Cardiac muscle cell (in vitro differentiated cells and primary cell): ENCODE measurements around the gene GTF2E1. TPM values are rescaled to one million over a fixed set of nuclear protein-coding genes. Genes with fewer than 3 reads are reported as not detected.

ENCODE experiments used
- DNase-seq, 2 donors: peaks; one replicate each; pipeline versions ENCODE4 v3.0.0 to v3.0.0-alpha.2; 2010 to 2017; ENCODE audit warnings: low read depth in 1 of 2, low spot score in 1 of 2
- H3K27ac ChIP-seq: fragments of 200-600 bp; sonication (generic); 2 replicates; pipeline ENCODE4 v1.5.1; 2016
- H3K27me3 ChIP-seq: fragments of 200-600 bp; sonication (generic); 2 replicates; pipeline ENCODE4 v1.6.0; 2016; ENCODE audit warnings: control low read depth
- H3K36me3 ChIP-seq: fragments of 200-600 bp; sonication (generic); 2 replicates; pipeline ENCODE4 v1.5.1; 2016; ENCODE audit warnings: control low read depth
- H3K4me1 ChIP-seq: fragments of 200-600 bp; sonication (generic); 2 replicates; pipeline ENCODE4 v1.8.1; 2017; ENCODE audit warnings: low read depth, mild to moderate bottlenecking, mixed run types
- H3K4me3 ChIP-seq: fragments of 200-600 bp; sonication (generic); 2 replicates; pipeline ENCODE4 v1.5.1; 2016; ENCODE audit warnings: mild to moderate bottlenecking
- H3K9me3 ChIP-seq: fragments of 200-600 bp; sonication (generic); 2 replicates; pipeline ENCODE4 v1.5.1; 2017; ENCODE audit warnings: low read depth, mild to moderate bottlenecking, control low read depth
- CTCF ChIP-seq: IDR thresholded peaks from 2 replicates; pipeline ENCODE4 v1.5.1; 2012; ENCODE audit warnings: low read depth, mild to moderate bottlenecking, low read length
- polyA plus RNA-seq: library from polyadenylated mRNA; unstranded; fragments of >200 nt; fragmentation: Nextera tagmentation; extraction: Ambion mirVana; gene quantifications from 2 replicates; pipeline ENCODE4 v1.2.1, GENCODE V29; 2016
- total RNA-seq: library from RNA; depleted of rRNA; stranded (reverse); fragments of >200 nt; gene quantifications from 2 replicates; pipeline ENCODE4 v1.2.3, GENCODE V29; 2016

Gene GTF2E1
- total and polyA plus RNA-seq, 2 experiments from 2014 or later, result 21.5 to 23.6 TPM

- TF ChIP-seq CTCF, result peak; percentile 90
- H3K27ac ChIP-seq, result no peak overlapping the region
- no peaks in the 10 kb centered on the region for H3K27me3 ChIP-seq
Measured at GRCh38 chr3:120795017-120795648, 52.6 kb downstream of the GTF2E1 start.

GRCh38 chr3:120795959-120796358 lies 53.4 kb downstream of the GTF2E1 start:
- Histone ChIP-seq H3K4me3 (no peak overlapping the region), H3K27ac (no peak overlapping the region), H3K9me3 (no peaks in the 10 kb centered on the region), H3K27me3 (no peaks in the 10 kb centered on the region), H3K4me1 (no peaks in the 10 kb centered on the region), H3K36me3 (no peaks in the 10 kb centered on the region)
- DNase-seq, result no peak
- TF ChIP-seq CTCF, result no peak

More at GRCh38 chr3:120795017-120795648, 52.6 kb downstream of the GTF2E1 start:
- H3K36me3 ChIP-seq, result no peaks in the 10 kb centered on the region
- no peaks in the 10 kb centered on the region for H3K9me3 ChIP-seq
- H3K4me3 ChIP-seq, result no peak overlapping the region
- DNase-seq, result peak; percentile 88 to 90
- H3K4me1 ChIP-seq, result no peaks in the 10 kb centered on the region

GRCh38 chr3:120796976-120797375 lies 54.4 kb downstream of the GTF2E1 start:
- H3K4me3 ChIP-seq, result no peak overlapping the region
- H3K9me3 ChIP-seq, result no peaks in the 10 kb centered on the region
- no peaks in the 10 kb centered on the region for H3K27me3 ChIP-seq
- H3K27ac ChIP-seq, result no peak overlapping the region
- no peak for DNase-seq
- H3K36me3 ChIP-seq, result no peaks in the 10 kb centered on the region
- H3K4me1 ChIP-seq, result no peaks in the 10 kb centered on the region
- TF ChIP-seq CTCF, result no peak

GRCh38 chr3:120797857-120798256 lies 55.3 kb downstream of the GTF2E1 start:
- H3K27me3 ChIP-seq, result no peaks in the 10 kb centered on the region

GRCh38 chr3:120798346-120798745 lies 55.8 kb downstream of the GTF2E1 start:
- Histone ChIP-seq H3K27ac (no peak overlapping the region), H3K27me3 (no peaks in the 10 kb centered on the region), H3K9me3 (no peaks in the 10 kb centered on the region), H3K36me3 (no peaks in the 10 kb centered on the region), H3K4me1 (no peaks in the 10 kb centered on the region), H3K4me3 (no peak overlapping the region)
- no peak for DNase-seq
- TF ChIP-seq CTCF, result no peak

More at GRCh38 chr3:120797857-120798256, 55.3 kb downstream of the GTF2E1 start:
- H3K27ac ChIP-seq, result no peak overlapping the region
- no peaks in the 10 kb centered on the region for H3K4me1 ChIP-seq
- no peak overlapping the region for H3K4me3 ChIP-seq
- no peaks in the 10 kb centered on the region for H3K9me3 ChIP-seq
- no peak for DNase-seq
- TF ChIP-seq CTCF, result no peak
- no peaks in the 10 kb centered on the region for H3K36me3 ChIP-seq
